Measurements from ENCODE around the gene NEO1.

The NEO1 gene

DNA sequence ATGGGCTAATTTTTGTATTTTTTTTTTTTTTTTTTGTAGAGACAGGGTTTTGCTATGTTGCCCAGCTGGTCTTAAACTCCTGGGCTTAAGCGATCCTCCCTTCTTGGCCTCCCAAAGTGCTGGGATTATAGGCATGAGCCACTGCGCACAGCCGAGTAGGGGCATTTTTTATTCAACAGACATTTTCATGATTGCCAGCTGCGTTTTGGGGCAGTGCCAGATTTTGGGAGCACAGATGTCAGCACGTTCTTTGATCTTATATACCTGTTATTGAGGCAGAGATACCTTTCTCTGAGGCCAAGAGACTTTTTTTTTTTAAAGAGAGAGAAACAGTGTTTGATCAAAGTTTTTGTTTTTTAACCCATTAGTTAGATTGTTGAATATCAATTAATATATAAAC, 16.8 kb downstream of the NEO1 start:
- Histone ChIP-seq H3K27me3 (ENCODE audit: insufficient read depth, poor library complexity, severe bottlenecking) (peaks cover 11% of the 10 kb centered on the region), H3K4me3 (replicated peaks; ENCODE audit: insufficient read depth, low read length) (no peak overlapping the region), H3K27ac (replicated peaks) (no peak overlapping the region)
- no peak for DNase-seq (ENCODE audit: low read depth in 1 of 2, low spot score in 1 of 2)
- TF ChIP-seq SPI1 (IDR thresholded peaks at IDR 0.05; ENCODE audit: borderline replicate concordance, low read depth) (no peak), GABPA (IDR thresholded peaks at IDR 0.05; ENCODE audit: low read depth) (no peak), POLR2AphosphoS5 (IDR thresholded peaks at IDR 0.05; ENCODE audit: low read depth) (no peak)
- TF ChIP-seq, protein P1, sequence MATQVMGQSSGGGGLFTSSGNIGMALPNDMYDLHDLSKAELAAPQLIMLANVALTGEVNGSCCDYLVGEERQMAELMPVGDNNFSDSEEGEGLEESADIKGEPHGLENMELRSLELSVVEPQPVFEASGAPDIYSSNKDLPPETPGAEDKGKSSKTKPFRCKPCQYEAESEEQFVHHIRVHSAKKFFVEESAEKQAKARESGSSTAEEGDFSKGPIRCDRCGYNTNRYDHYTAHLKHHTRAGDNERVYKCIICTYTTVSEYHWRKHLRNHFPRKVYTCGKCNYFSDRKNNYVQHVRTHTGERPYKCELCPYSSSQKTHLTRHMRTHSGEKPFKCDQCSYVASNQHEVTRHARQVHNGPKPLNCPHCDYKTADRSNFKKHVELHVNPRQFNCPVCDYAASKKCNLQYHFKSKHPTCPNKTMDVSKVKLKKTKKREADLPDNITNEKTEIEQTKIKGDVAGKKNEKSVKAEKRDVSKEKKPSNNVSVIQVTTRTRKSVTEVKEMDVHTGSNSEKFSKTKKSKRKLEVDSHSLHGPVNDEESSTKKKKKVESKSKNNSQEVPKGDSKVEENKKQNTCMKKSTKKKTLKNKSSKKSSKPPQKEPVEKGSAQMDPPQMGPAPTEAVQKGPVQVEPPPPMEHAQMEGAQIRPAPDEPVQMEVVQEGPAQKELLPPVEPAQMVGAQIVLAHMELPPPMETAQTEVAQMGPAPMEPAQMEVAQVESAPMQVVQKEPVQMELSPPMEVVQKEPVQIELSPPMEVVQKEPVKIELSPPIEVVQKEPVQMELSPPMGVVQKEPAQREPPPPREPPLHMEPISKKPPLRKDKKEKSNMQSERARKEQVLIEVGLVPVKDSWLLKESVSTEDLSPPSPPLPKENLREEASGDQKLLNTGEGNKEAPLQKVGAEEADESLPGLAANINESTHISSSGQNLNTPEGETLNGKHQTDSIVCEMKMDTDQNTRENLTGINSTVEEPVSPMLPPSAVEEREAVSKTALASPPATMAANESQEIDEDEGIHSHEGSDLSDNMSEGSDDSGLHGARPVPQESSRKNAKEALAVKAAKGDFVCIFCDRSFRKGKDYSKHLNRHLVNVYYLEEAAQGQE (IDR thresholded peaks at IDR 0.05; ENCODE audit: insufficient replicate concordance, low read depth), result no peak
- TF ChIP-seq, protein P2, sequence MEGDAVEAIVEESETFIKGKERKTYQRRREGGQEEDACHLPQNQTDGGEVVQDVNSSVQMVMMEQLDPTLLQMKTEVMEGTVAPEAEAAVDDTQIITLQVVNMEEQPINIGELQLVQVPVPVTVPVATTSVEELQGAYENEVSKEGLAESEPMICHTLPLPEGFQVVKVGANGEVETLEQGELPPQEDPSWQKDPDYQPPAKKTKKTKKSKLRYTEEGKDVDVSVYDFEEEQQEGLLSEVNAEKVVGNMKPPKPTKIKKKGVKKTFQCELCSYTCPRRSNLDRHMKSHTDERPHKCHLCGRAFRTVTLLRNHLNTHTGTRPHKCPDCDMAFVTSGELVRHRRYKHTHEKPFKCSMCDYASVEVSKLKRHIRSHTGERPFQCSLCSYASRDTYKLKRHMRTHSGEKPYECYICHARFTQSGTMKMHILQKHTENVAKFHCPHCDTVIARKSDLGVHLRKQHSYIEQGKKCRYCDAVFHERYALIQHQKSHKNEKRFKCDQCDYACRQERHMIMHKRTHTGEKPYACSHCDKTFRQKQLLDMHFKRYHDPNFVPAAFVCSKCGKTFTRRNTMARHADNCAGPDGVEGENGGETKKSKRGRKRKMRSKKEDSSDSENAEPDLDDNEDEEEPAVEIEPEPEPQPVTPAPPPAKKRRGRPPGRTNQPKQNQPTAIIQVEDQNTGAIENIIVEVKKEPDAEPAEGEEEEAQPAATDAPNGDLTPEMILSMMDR (IDR thresholded peaks at IDR 0.05; ENCODE audit: insufficient read depth, low read length), result no peak

DNA sequence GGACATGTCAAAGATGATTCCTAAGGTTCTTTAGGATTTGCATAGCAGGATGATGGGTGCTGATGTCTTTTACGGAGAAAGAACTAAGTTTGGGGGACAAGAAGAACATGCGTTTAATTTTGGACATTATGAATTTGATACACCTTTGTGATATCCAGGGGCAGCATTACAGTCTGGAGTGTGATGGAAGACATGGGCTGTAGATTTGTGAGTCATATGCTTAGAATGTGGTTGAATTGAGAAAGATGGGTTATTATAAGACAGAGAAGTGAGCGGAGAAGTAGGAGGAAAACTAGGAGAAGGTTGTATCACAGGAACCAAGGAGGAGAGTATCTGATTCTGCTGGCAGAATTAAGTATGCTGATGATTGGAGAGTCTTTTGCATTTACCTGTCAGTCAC, 20.6 kb downstream of the NEO1 start:
- H3K27ac ChIP-seq (replicated peaks), result no peak overlapping the region
- TF ChIP-seq SPI1 (IDR thresholded peaks at IDR 0.05; ENCODE audit: borderline replicate concordance, low read depth) (no peak), POLR2AphosphoS5 (IDR thresholded peaks at IDR 0.05; ENCODE audit: low read depth) (no peak)
- no peak overlapping the region for H3K4me3 ChIP-seq (replicated peaks; ENCODE audit: insufficient read depth, low read length)
- H3K27me3 ChIP-seq (ENCODE audit: insufficient read depth, poor library complexity, severe bottlenecking), result no peaks in the 10 kb centered on the region
- no peak for DNase-seq (ENCODE audit: low read depth in 1 of 2, low spot score in 1 of 2)

DNA sequence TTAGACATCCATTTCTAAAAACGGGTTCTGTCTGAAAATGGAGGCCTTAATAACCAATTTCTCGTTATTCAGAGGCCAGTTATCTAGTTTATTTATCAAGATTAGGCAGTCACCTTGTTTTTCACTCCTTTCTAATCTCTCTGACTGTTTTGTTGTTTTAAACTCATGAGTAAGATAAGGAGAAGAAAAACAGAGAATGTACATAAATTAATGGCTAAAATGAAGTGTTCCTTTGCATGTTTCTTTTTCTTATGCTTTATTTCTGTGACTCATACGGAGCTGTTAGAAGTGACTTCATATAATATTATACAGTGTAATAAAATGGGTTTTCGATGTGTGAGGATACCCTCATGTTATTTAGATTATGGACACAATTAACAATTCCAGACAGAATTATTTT, 22.0 kb downstream of the NEO1 start:
- no peak for DNase-seq (ENCODE audit: low read depth in 1 of 2, low spot score in 1 of 2)
- TF ChIP-seq POLR2AphosphoS5 (IDR thresholded peaks at IDR 0.05; ENCODE audit: low read depth) (no peak), GABPA (IDR thresholded peaks at IDR 0.05; ENCODE audit: low read depth) (no peak), SPI1 (IDR thresholded peaks at IDR 0.05; ENCODE audit: borderline replicate concordance, low read depth) (no peak)
- TF ChIP-seq, protein P2 (IDR thresholded peaks at IDR 0.05; ENCODE audit: insufficient read depth, low read length), result no peak
- TF ChIP-seq, protein P1 (IDR thresholded peaks at IDR 0.05; ENCODE audit: insufficient replicate concordance, low read depth), result no peak
- Histone ChIP-seq H3K4me3 (replicated peaks; ENCODE audit: insufficient read depth, low read length) (no peak overlapping the region), H3K27me3 (ENCODE audit: insufficient read depth, poor library complexity, severe bottlenecking) (no peaks in the 10 kb centered on the region), H3K27ac (replicated peaks) (no peak overlapping the region)

DNA sequence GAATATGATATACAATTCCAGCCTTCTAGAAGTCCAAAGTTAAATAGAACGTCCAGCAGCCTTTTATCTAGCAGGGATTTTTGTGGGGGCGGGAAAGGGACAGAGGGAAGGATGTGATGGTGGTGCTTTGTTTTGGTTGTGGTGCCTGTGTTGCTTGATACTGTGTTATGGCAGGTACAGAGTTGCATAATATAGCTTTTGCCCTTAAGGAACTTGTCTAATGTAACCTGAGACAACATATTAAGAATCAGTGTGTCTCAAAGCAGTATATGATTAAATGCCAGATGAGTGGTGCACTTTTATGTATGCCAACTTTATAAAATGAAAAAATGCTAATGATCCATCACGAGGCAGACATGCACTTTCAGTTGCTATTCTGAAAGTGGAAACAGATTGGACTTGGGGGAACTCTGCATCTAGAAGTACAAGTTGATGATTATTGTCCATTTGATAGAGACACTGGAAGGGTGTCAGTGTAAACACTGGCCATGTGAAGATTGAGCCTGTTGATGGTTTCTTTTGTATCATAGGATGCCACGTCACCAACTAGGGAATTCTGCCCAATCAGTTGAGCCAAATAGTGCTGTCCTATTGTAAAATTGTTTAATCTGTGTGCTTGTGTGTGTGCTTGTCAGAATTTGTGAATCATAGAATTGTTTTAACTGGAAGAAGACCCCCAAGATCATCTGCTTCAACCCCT, 23.0 kb downstream of the NEO1 start:
- H3K27ac ChIP-seq (replicated peaks), result no peak overlapping the region
- DNase-seq (ENCODE audit: low read depth in 1 of 2, low spot score in 1 of 2), result no peak
- H3K27me3 ChIP-seq (ENCODE audit: insufficient read depth, poor library complexity, severe bottlenecking), result no peaks in the 10 kb centered on the region
- H3K4me3 ChIP-seq (replicated peaks; ENCODE audit: insufficient read depth, low read length), result no peak overlapping the region
- TF ChIP-seq GABPA (IDR thresholded peaks at IDR 0.05; ENCODE audit: low read depth), result no peak
- no peak for TF ChIP-seq POLR2AphosphoS5 (IDR thresholded peaks at IDR 0.05; ENCODE audit: low read depth)
- TF ChIP-seq, protein P1 (IDR thresholded peaks at IDR 0.05; ENCODE audit: insufficient replicate concordance, low read depth), result no peak
- TF ChIP-seq SPI1 (IDR thresholded peaks at IDR 0.05; ENCODE audit: borderline replicate concordance, low read depth), result no peak
- TF ChIP-seq, protein P2 (IDR thresholded peaks at IDR 0.05; ENCODE audit: insufficient read depth, low read length), result no peak
